Subcutaneous abdominal adipose tissue (tissue), 5 donors: ENCODE results near the gene PPIG.

Source experiments
- H3K27ac ChIP-seq: one replicate; pipeline ENCODE4 v1.7.0; 2013; ENCODE audit warnings: low read depth, mild to moderate bottlenecking, inconsistent platforms, low read length, moderate library complexity
- H3K27me3 ChIP-seq, 5 donors: one replicate each; pipeline ENCODE4 v1.7.0; 2013; ENCODE audit warnings: low read length in 5 of 5, inconsistent platforms in 1 of 5; ENCODE audit not compliant: control insufficient read depth in 5 of 5, insufficient read depth in 4 of 5
- H3K36me3 ChIP-seq, 5 donors: one replicate each; pipeline ENCODE4 v1.7.0; 2013; ENCODE audit warnings: low read length in 5 of 5; ENCODE audit not compliant: control insufficient read depth in 5 of 5, insufficient read depth in 5 of 5
- H3K4me1 ChIP-seq, 5 donors: one replicate each; pipeline ENCODE4 v1.7.0; 2013; ENCODE audit warnings: low read length in 5 of 5, mild to moderate bottlenecking in 3 of 5, moderate library complexity in 1 of 5; ENCODE audit not compliant: control insufficient read depth in 5 of 5, insufficient read depth in 5 of 5
- H3K4me3 ChIP-seq, 5 donors: one replicate each; pipeline ENCODE4 v1.7.0; 2013; ENCODE audit warnings: low read length in 5 of 5, low read depth in 1 of 5
- H3K9ac ChIP-seq, 5 donors: one replicate each; pipeline ENCODE4 v1.7.0; 2013; ENCODE audit warnings: low read length in 5 of 5, mild to moderate bottlenecking in 4 of 5, moderate library complexity in 3 of 5
- H3K9me3 ChIP-seq, 5 donors: one replicate each; pipeline ENCODE4 v1.7.0; 2013; ENCODE audit warnings: low read length in 5 of 5; ENCODE audit not compliant: control insufficient read depth in 5 of 5
- donor health status: healthy.
- donor health status: healthy.
- donor health status: healthy.
- donor health status: healthy.
- donor health status: healthy.

PPIG gene

GRCh38 chr2:169653636-169654035 lies 69.5 kb downstream of the PPIG start:
- Histone ChIP-seq H3K4me3 (no peak overlapping the region), H3K9me3 (no peaks in the 10 kb centered on the region), H3K27ac (no peak overlapping the region), H3K4me1 (no peaks in the 10 kb centered on the region), H3K27me3 (no peaks in the 10 kb centered on the region), H3K9ac (no peak overlapping the region), H3K36me3 (no peaks in the 10 kb centered on the region)

DNA sequence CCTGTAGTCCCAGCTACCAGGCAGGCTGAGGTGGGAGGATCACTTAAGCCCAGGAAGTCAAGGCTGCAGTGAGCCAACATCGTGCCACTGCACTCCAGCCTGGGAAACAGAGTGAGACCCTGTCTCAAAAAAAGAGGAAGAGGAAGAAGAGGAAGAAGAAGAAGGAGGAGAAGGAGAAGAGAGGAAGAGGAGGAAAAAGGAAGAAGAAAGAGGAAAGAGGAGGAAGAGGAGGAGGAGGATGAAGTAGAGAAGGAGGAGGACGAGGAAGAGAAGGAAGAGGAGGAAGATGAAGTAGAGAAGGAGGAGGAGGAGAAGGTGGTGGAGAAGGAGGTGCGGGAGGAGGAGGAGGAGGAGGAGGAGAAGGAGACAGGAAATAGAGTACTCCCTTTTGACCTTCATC lies 72.0 kb downstream of the PPIG start:
- Histone ChIP-seq H3K9me3 (no peaks in the 10 kb centered on the region), H3K27me3 (no peaks in the 10 kb centered on the region), H3K4me1 (no peaks in the 10 kb centered on the region), H3K36me3 (no peaks in the 10 kb centered on the region), H3K4me3 (no peak overlapping the region), H3K9ac (no peak overlapping the region), H3K27ac (no peak overlapping the region)

- Histone ChIP-seq H3K36me3 (no peaks in the 10 kb centered on the region), H3K27ac (no peak overlapping the region), H3K9me3 (no peaks in the 10 kb centered on the region), H3K9ac (no peak overlapping the region), H3K4me1 (no peaks in the 10 kb centered on the region), H3K4me3 (no peak overlapping the region), H3K27me3 (no peaks in the 10 kb centered on the region)
Measured at GRCh38 chr2:169658877-169659276, 74.7 kb downstream of the PPIG start.

- Histone ChIP-seq H3K9me3 (no peaks in the 10 kb centered on the region), H3K9ac (no peak overlapping the region), H3K27ac (no peak overlapping the region), H3K4me1 (no peaks in the 10 kb centered on the region), H3K27me3 (no peaks in the 10 kb centered on the region), H3K4me3 (no peak overlapping the region), H3K36me3 (no peaks in the 10 kb centered on the region)
Measured at GRCh38 chr2:169659320-169659719, 75.2 kb downstream of the PPIG start.

DNA sequence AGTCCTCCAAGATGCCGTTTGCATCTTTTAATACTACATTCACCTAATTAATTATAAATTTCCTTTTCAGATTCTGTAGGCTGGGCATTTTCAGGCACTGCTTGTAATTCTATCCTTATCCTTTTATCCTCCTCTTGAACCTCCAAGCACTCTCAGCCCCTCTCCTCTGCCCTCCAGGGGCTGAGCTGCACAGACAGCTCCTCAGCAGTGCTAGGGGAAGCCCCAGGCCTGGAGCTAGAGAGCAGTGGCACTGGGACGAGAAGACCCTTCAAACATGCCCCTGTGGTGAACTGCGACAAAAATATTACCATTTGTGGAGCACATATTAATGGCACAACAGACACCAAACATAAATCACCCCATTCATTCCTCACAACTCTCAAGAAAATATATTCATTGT lies 77.1 kb downstream of the PPIG start:
- H3K9ac ChIP-seq = no peak overlapping the region
- no peaks in the 10 kb centered on the region for H3K4me1 ChIP-seq
- H3K4me3 ChIP-seq = no peak overlapping the region
- H3K9me3 ChIP-seq = no peaks in the 10 kb centered on the region
- no peak overlapping the region for H3K27ac ChIP-seq
- no peaks in the 10 kb centered on the region for H3K36me3 ChIP-seq
- no peaks in the 10 kb centered on the region for H3K27me3 ChIP-seq

GRCh38 chr2:169662744-169663143 lies 78.6 kb downstream of the PPIG start:
- Histone ChIP-seq H3K9ac (no peak overlapping the region), H3K27ac (no peak overlapping the region), H3K27me3 (no peaks in the 10 kb centered on the region), H3K4me1 (no peaks in the 10 kb centered on the region), H3K4me3 (no peak overlapping the region), H3K9me3 (no peaks in the 10 kb centered on the region), H3K36me3 (no peaks in the 10 kb centered on the region)

GRCh38 chr2:169663247-169663646 lies 79.1 kb downstream of the PPIG start:
- H3K9ac ChIP-seq = no peak overlapping the region
- H3K36me3 ChIP-seq = no peaks in the 10 kb centered on the region
- H3K9me3 ChIP-seq = no peaks in the 10 kb centered on the region
- H3K4me1 ChIP-seq = no peaks in the 10 kb centered on the region
- H3K4me3 ChIP-seq = no peak overlapping the region
- H3K27ac ChIP-seq = no peak overlapping the region
- no peaks in the 10 kb centered on the region for H3K27me3 ChIP-seq

DNA sequence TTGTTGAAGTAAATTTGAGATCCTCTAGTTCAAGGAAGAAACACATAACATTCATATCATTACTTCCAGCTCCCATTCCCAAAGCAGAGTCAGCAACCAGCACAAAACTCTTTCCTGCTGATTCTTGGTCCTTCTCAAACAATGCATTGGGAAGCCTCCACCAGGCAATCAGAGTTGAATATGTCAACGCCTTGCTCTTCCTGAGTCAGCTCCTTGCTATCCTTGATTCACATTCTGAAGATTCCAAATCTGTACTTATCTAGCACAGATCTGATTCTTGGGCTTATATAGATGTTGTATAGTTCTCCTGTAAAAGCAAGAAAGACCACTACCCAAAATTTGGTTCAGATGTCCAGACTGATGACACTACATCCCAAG lies 80.4 kb downstream of the PPIG start:
- Histone ChIP-seq H3K27ac (no peak overlapping the region), H3K9me3 (no peaks in the 10 kb centered on the region), H3K4me1 (no peaks in the 10 kb centered on the region)

DNA sequence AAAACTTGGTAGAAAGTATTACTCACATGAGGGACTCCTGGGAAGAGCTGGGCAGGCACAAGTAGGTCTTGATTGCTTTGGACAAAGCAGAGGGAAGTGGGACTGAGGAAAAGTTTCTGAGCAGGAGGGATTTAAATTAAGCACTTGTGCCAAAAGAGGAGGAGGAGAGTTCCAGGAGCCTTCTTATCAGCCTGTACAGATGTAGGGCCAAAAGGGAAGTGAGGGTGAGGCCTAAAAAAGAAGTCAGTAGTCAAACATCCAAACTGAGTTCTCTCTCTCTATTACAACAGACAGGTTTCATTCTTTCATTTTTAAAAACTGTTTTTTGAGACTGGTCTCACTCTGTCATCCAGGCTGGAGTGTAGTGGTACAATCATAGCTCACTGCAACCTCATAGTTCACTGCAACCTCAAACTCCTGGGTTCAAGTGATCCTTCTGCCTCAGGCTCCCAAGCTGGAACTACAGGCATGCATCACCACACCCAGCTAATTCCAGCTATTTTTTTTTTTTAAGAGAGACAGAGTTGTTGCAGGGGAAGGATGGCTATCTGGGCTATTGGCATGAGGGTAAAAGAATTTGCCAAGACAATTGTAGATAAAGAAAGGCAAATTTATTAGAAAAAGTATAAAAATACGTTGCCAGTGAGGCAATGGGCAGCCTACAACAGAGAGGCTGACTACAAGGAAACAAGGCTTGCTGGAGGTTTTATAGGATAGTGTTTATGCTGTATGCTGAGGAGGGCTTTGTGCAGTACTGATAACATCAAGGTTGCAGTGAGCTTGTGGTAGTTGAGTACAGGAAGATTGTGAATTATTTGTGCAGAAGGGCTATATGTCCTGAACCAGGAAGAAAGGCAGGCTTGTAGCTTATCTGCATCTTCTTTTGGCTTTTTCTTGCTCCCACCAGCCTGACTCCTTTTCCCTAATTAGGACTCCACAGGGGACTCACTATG lies 81.1 kb downstream of the PPIG start:
- Histone ChIP-seq H3K27ac (no peak overlapping the region), H3K4me1 (no peaks in the 10 kb centered on the region), H3K4me3 (no peak overlapping the region), H3K9ac (no peak overlapping the region), H3K27me3 (no peaks in the 10 kb centered on the region), H3K9me3 (no peaks in the 10 kb centered on the region), H3K36me3 (no peaks in the 10 kb centered on the region)

More for the DNA sequence above, 80.4 kb downstream of the PPIG start:
- Histone ChIP-seq H3K9ac (no peak overlapping the region), H3K27me3 (no peaks in the 10 kb centered on the region), H3K36me3 (no peaks in the 10 kb centered on the region), H3K4me3 (no peak overlapping the region)

- H3K9me3 ChIP-seq = no peaks in the 10 kb centered on the region
- H3K4me3 ChIP-seq = no peak overlapping the region
Measured at GRCh38 chr2:169667583-169667982, 83.4 kb downstream of the PPIG start.

More at GRCh38 chr2:169667583-169667982, 83.4 kb downstream of the PPIG start:
- H3K9ac ChIP-seq = no peak overlapping the region
- H3K27ac ChIP-seq = no peak overlapping the region
- no peaks in the 10 kb centered on the region for H3K27me3 ChIP-seq
- H3K36me3 ChIP-seq = no peaks in the 10 kb centered on the region
- no peaks in the 10 kb centered on the region for H3K4me1 ChIP-seq
